Measurements from ENCODE around the gene PCBP3. TPM values are rescaled to one million over a fixed set of nuclear protein-coding genes. Genes with fewer than 3 reads are reported as not detected.

Gene PCBP3
- total RNA-seq, 4 donors from 2014 or later: 0.77 to 8.6 (median 3.2) TPM; not detected in 1

GRCh38 chr21:45938811-45939520, 295.4 kb downstream of the PCBP3 start:
- no peak overlapping the region for H3K27ac ChIP-seq
- DNase-seq: no peak
- H3K9me3 ChIP-seq: peaks cover 0 to 11% of the 10 kb centered on the region in 2 donors
- intact Hi-C loops (cut with DNase I; ENCODE audit: low total_unique reads): no loop called here
- no peaks in the 10 kb centered on the region for H3K27me3 ChIP-seq
- TF ChIP-seq POLR2A (IDR thresholded peaks at IDR 0.05): no peak
- TF ChIP-seq, protein P1, sequence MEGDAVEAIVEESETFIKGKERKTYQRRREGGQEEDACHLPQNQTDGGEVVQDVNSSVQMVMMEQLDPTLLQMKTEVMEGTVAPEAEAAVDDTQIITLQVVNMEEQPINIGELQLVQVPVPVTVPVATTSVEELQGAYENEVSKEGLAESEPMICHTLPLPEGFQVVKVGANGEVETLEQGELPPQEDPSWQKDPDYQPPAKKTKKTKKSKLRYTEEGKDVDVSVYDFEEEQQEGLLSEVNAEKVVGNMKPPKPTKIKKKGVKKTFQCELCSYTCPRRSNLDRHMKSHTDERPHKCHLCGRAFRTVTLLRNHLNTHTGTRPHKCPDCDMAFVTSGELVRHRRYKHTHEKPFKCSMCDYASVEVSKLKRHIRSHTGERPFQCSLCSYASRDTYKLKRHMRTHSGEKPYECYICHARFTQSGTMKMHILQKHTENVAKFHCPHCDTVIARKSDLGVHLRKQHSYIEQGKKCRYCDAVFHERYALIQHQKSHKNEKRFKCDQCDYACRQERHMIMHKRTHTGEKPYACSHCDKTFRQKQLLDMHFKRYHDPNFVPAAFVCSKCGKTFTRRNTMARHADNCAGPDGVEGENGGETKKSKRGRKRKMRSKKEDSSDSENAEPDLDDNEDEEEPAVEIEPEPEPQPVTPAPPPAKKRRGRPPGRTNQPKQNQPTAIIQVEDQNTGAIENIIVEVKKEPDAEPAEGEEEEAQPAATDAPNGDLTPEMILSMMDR (IDR thresholded peaks at IDR 0.05): no peak
- no peaks in the 10 kb centered on the region for H3K36me3 ChIP-seq
- H3K4me3 ChIP-seq: no peak overlapping the region
- H3K4me1 ChIP-seq: no peaks in the 10 kb centered on the region

- no peak for TF ChIP-seq POLR2A (IDR thresholded peaks at IDR 0.05)
- TF ChIP-seq, protein P1 (IDR thresholded peaks at IDR 0.05): no peak
- H3K9me3 ChIP-seq: peaks cover 0 to 11% of the 10 kb centered on the region in 2 donors
- H3K4me3 ChIP-seq: no peak overlapping the region
- no peaks in the 10 kb centered on the region for H3K36me3 ChIP-seq
- intact Hi-C loops (cut with DNase I; ENCODE audit: low total_unique reads): no loop called here
- no peaks in the 10 kb centered on the region for H3K27me3 ChIP-seq
- DNase-seq: no peak
- no peak overlapping the region for H3K27ac ChIP-seq
- H3K4me1 ChIP-seq: no peaks in the 10 kb centered on the region
These were observed 296.1 kb downstream of the PCBP3 start for GRCh38 chr21:45939521-45940045.

- intact Hi-C loops (cut with DNase I; ENCODE audit: low total_unique reads): no loop called here
- Histone ChIP-seq H3K9me3 (peaks cover 0 to 11% of the 10 kb centered on the region in 2 donors), H3K4me1 (no peaks in the 10 kb centered on the region), H3K4me3 (no peak overlapping the region), H3K27me3 (no peaks in the 10 kb centered on the region), H3K27ac (no peak overlapping the region), H3K36me3 (no peaks in the 10 kb centered on the region)
- DNase-seq: no peak
- TF ChIP-seq, protein P1 (IDR thresholded peaks at IDR 0.05): no peak
- no peak for TF ChIP-seq POLR2A (IDR thresholded peaks at IDR 0.05)
These were observed 296.6 kb downstream of the PCBP3 start for GRCh38 chr21:45940091-45940490.

DNA sequence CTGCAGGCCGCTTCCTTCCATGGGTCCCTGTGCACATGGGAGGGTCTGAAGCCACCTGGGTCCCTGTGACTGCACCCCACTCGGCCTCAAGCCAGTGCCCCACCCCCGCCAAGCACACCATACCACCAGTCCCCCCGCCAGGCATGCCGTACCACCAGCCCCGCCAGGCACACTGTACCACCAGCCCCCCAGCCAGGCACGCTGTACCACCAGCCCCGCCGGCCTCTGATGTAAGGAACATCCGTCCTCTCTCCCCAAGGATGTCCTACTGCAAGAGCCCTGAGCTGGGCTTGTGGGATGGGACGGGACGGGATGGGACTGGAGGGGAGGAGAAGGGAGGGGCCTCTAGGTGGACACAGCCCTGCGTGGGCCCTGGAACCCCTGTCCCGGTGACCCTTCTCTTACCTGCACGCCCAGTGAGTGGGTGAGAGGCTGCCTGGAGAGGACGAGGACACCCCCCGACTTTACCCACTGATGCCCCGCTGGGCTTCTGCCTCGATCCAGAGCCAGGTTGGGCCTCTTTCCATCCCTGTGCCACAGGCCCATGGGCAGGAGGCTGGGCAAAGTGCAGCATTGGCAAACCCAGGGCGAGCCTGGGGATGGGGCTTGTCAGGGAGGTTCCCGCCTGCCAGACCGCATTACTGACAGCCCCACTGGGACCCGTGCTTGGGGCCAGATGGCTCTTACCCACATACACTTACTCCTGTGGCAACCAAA, 297.3 kb downstream of the PCBP3 start:
- peaks cover 0 to 4% of the 10 kb centered on the region in 2 donors for H3K9me3 ChIP-seq
- intact Hi-C loops (cut with DNase I; ENCODE audit: low total_unique reads): no loop called here
- no peak for DNase-seq
- H3K27ac ChIP-seq: no peak overlapping the region
- TF ChIP-seq, protein P1 (IDR thresholded peaks at IDR 0.05): no peak
- TF ChIP-seq POLR2A (IDR thresholded peaks at IDR 0.05): no peak
- H3K4me3 ChIP-seq: no peak overlapping the region
- no peaks in the 10 kb centered on the region for H3K36me3 ChIP-seq
- no peaks in the 10 kb centered on the region for H3K4me1 ChIP-seq
- no peaks in the 10 kb centered on the region for H3K27me3 ChIP-seq

- TF ChIP-seq POLR2A (IDR thresholded peaks at IDR 0.05): no peak
- TF ChIP-seq, protein P1 (IDR thresholded peaks at IDR 0.05): no peak
- Histone ChIP-seq H3K4me1 (no peaks in the 10 kb centered on the region), H3K27me3 (no peaks in the 10 kb centered on the region), H3K36me3 (no peaks in the 10 kb centered on the region), H3K27ac (no peak overlapping the region), H3K9me3 (no peaks in the 10 kb centered on the region), H3K4me3 (no peak overlapping the region)
- intact Hi-C loops (cut with DNase I; ENCODE audit: low total_unique reads): no loop called here
- no peak for DNase-seq
These were observed 297.8 kb downstream of the PCBP3 start for GRCh38 chr21:45941338-45941710.
